Central memory CD4-positive, alpha-beta T cell (primary cell): ENCODE measurements around the gene CLDN14.
"Not testable (repeated sequence)": the region's sequence is repeated elsewhere in the genome, so short reads cannot be mapped to it uniquely, and the experiment has no call there.

Experiments
- DNase-seq: peaks from one replicate; pipeline ENCODE4 v3.0.0; 2022

CLDN14 gene

DNA sequence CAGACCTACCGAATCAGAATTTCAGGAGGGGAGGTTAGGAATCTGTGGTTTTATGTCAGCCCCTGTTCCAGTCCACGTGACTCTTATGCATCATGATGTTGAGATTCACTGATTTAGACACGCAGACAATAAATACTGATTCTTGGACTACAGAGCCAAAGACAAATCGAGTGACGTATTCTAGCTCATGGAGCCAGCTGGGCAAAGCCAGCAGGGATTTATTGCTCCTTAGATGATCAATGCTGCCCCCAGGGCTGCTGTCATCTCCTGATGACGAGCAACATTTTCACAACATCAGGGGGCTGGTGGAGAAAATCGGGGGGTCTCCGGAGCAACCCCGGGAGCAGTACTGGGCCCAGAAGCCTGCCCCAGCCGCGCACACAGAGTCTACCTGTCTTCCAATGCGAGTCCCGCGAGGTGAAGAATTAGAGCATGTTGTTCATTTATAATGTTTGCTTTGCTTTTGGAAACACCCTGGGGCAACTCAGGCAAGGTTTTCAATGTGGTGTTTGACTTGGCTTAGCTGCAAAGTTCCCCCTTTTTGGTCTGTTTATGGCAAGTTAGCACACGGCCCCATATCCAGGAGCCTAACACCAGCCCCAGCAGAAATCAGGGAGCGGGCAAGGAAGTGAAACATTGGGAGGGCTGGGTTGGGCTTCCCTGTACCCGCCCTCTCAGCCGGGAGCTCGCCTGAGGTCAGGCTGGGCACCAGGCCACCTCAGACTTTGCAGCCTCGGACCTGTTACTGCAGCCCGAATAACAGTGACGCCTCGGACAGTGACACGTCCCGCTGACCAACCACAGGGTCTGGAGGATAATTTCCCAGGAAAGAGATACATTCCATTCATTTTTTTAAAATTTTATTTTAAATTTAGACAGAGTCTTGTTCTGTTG, 19.9 kb upstream of the CLDN14 start:
- no peak for DNase-seq

DNA sequence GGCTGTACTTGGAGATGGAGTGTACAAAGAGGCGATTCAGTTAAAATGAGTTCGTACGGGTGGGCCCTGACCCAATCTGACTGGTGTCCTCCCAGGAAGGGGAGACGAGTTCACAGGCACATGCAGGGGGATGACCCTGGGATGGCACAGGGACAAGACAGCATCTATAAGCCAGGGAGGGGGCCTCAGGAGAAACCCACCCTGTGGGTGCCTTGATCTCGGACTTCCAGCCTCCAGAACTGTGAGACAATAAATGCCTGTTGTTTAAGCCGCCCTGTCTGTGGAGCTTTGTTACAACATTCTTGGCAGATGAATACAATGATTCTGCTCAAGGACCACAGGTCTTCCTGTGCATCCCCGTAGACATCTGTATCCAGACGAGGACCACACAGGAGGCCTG, 14.6 kb upstream of the CLDN14 start:
- no peak for DNase-seq

DNA sequence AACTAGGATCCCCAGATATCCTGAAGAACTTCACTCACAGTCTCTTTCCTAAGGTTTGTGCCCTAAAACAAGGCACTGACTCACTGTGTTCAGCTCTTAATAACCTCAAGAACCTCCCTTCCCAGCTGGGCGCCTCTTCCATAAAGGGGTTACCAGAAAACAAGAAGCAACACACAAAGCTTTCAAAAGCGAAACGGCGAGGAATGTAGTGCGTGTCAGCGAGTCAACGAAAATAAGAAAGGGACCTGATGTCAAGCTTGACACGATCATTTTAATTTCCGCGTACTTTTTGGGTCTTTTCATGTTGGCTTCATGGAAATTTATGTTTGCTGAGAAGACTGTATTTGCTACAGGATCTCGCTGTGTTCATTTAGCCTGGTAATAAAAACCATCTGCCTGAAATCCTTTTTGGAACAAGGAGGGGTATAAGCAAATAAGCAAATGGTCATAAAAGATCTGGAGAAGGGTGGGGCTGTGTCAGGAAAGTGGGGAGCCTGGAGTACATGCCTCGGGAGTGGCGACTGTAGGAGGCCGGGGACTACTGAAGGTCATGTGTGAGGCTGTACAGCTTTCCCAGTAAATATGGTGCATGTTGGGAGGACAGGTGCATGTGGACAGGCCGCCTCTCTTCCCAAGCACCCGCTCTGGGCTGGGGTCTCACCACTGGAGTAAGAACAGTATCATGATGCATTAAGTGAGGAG, 11.4 kb upstream of the CLDN14 start:
- no peak for DNase-seq

DNA sequence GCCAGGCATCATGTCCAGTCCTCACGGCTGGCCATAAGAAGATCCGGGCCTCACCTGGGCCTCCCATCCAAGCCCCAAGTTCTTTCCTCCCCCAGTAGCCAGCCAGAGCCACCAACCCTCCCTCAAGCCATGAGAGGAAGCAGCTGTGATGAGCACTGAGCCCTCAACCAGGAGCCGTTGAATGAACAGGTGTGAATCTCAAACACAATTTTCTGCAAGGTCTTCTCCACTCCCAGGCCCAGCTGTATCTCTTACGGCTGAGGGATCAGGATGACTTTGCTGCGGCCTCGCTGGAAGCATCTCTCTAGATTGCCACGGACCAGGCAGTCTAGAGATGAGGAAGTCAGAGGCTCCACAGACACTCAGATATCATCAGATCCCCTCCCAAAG, 9.8 kb upstream of the CLDN14 start:
- DNase-seq: no peak

DNA sequence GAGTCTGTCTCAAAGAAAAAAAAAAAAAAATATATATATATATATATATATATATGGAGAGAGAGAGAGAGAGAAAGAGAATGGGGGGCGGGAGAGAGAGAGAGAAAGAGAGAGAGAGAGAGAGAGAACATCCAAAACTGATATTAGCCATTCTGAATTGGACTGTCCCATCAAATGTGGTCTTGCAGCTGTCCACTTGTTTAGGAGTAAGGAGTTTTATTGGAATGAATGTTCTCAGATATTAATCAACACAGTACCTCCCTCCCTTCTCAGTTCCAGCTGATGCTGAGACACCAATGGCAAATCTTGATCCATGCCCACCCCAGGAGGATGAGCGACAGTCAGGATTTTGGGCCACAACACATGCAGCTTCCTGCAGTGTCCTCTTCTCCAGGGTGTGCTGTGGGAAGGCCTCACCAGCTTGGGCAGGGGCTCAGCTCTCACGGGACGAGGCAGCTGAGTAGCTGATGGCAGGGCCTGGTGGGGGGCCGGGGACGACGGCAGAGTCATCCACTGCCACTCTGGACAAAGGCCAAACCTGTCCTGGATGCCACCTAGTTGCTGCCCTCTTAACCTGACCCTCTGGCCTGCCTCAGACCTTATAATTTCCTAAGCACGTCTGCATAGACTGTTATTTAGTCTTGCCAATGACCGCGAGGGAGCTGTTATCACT, 9.3 kb upstream of the CLDN14 start:
- no peak for DNase-seq

DNA sequence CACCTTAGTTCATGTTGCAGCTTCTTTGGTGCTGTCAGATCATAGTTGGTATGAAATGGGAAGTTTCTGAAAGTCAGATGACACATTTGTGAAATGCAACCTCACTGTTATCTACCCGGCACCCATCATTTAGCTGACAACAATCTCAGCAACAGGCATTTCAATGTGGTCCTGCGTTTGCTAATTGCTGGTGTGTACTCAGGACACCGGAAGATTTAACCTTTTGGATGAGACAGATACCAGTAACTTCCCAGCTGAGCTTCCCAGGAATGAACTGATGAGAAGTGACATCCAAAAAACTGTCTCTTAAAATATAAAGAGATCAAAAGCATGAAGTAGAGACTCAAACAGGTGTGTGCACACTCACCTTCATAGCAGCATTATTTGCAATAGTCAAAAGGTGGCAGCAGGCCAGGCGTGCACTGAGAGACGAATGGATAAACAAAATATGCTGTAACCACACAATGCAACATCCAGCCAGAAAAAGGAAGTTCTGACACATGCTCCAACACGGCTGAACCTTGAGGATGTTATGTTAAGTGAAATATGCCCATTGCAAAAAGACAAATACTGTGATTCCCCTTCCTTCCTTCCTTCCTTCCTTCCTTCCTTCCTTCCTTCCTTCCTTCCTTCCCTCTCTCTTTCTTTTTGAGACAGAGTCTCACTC, 7.9 kb upstream of the CLDN14 start:
- DNase-seq: no peak

DNA sequence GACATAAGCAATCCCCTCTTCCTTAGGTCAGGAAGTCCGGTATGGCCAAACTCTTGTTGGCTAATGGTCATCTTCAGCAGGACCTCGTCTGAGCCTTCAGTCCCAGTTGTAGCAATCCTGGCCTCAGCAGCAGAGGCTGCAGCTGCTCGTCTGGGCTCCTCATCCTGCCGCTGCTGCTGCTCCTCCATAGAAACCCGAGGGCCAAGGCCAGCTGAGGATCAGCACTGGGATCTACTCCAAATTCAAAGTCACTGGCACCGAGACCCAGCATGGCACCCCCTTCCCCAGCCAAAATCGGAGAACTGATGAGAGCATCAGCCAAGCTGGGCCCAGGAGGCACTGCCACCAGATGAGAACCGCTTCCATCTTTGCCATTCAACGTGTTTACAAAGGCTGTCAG, 6.3 kb upstream of the CLDN14 start:
- no peak for DNase-seq

DNA sequence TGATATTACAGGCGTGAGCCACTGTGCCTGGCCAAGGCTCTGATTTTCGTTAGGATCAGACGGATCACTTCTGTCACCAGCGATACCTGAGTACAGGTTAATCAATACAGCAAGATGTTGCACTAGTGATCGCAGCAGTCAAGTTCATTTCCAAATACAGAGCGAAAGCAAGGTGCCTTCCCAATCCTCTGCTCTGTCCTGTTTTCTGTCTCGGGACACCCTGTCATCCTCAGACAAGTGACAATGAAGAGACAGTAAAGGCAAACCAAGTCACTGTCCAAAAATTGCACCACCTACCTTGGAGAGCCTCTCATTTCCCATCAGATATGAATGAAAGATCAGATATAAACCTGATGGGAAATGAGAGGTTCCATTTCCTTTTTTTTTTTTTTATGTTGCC, 5.6 kb upstream of the CLDN14 start:
- DNase-seq: no peak

DNA sequence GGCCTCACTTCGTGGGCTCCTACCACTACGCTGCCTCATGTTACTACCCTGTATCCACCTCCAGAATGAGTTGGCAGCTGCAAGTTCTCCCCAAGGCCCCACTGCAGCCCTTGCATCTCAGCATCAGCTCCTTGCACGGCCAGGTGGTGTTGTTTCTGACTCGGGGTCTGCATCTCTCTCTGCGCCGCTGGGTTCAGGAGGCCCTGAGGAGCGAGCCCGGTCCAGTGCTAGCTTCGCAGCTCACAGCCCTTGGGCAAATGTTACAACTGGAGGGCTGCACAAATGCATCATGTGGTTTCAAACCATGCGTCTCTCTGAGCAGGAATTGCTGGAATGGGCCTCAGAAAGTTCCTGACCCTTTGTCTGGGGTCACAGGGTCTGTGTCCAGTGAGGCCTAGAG, 3.2 kb upstream of the CLDN14 start:
- DNase-seq: no peak

DNA sequence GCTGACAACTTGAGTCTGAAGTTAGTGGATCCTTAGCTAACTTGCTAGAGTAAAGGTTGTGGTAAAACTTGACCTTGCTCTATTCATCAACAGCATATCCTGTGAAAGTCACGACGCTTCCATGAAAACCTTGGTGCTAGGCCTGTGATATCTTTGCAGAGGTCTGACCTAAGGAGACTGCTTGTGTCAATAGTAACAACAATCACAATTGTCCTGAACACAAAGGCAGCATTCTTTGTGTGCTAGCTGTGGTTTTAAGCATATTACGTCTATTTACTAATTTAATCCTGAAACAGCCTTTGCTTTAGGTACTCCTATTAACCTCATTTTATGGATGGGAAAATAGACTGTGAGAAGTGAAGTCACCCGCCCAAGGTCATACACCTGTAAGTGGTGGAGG, 2.8 kb upstream of the CLDN14 start:
- DNase-seq: no peak

DNA sequence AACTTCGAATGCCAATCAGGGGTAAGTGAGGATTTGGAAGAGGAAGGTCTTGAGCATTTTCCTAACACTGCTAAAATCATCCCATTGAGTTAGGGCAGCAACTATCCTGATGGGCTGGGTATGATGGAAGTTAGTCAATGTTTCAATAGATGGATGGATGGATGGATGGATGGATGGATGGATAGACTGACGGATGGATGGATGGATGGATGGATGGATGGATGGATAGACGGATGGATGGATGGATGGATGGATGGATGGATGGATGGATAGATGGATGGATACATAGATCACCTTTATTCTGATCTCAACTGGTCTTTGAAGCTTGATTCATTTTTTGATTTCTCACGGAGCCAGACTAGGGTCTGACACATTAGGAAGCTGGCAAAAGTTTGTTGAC, 2.3 kb upstream of the CLDN14 start:
- DNase-seq: no peak

DNA sequence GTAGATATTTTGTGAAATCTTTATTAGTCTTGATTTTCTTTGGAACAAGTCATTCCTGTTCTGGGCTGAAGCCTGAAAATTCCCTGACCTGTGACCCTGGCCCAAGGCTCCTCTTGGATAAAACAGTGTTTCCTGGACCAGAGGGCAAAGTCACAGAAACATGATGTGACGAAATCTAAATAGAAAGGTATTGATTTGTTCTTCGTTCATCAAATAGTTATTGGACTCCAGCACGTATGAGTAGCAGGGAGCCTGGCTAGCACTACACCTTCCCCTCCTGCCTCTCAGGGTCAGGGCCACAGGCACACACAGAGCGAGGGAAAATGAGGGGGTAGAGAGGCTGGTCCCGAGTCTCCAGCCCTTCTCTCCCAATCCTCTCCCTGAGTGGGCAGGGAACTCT, 1.7 kb upstream of the CLDN14 start:
- DNase-seq: no peak

DNA sequence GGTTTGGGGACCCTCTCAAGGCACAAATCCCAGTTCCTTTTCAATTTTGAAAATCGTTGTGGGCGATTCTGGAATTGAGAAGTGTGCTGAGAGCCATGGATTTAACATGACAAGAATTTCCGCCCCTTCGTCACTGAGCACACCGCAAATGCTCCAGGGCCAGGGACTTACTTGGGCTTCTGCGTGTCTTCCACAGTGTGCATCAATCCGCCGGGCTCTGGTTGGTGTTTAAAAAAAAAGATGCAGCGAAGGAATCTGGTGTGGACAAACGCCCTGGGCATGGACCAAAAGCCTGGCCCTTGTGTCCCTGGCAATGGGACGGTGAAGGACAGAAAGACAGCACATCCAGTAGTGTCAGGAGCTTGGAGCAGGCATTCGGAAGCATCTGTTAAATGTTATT, 696 bp upstream of the CLDN14 start:
- DNase-seq: no peak

DNA sequence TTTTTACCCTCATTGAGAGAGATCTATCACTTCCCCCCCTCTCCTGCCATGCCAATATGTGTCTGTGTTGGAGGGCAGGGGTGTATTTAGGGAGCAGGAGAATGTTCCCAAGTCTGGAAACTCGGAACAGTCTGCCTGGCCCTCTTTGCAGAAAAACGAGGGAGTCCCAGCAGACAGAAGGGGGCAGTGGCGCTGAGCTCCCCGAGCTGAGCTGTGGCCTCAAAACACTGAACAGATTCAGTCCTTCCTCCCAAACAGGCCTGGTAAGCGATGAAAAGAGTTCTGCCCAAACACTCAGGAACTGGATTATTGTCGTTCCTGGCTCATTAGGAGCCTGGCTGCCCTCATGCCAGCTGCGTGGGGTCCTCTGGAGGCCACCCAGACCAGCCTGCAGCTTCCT, 981 bp downstream of the CLDN14 start:
- no peak for DNase-seq

DNA sequence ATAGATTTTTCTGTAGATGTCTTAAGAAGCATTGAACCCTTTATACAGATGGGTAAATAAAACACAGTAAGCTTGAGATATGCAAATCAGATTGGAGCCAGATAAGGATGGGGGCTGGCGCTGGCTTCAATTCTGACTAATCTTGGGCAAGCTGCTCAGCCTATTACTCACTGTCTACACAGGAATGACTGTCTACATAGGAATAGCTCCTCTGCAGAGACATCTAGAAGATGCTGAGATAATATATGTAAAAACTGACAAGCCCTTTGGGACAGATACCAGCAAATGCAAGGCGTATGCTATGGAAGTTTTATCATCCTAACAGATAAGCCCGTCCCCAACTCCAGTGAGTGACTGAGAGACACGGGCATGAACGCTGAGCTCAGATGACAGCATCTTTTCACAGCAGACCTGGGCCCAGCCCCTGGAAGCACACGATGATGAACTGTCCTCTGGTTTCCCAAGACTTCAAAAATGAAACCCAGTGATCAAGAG, 1.7 kb downstream of the CLDN14 start:
- DNase-seq: no peak

DNA sequence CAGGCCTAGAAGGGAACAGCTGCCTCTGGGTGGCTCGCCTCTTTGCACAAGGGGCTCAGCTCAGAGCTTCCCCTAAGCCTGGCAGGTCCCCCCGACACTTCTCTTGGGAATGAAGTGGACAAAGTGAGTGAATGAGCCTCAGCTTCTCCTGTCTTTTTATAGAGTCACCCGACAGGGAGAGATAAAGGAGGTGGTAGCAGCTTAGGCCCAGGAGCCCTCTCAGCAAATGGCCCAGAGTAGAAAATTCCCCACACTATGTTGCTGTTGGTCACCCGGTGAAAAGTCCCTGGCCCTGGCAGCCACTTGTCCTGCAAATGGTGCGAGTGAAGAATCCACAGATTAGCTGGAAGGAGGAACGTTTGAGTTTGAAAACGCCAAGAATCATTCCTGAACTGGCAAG, 2.4 kb downstream of the CLDN14 start:
- no peak for DNase-seq

DNA sequence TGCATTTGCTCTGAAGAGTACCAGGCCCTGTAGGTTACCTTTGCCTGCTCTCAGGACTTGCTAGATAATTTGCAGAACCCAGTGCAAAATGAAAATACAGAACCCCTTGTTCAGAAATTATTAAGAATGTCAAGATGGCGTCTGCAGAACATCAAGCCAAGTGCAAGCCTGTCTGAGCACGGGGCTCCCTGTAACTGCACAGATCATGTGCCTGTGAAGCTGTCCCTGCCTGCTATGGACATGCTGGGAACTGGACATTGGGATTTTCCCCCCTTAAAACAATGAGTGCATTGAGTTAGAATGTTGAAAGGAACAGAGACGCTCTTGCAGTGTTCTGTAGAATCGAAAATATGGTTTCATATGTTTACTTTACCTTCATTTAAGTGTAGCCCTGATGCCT, 2.9 kb downstream of the CLDN14 start:
- no peak for DNase-seq

DNA sequence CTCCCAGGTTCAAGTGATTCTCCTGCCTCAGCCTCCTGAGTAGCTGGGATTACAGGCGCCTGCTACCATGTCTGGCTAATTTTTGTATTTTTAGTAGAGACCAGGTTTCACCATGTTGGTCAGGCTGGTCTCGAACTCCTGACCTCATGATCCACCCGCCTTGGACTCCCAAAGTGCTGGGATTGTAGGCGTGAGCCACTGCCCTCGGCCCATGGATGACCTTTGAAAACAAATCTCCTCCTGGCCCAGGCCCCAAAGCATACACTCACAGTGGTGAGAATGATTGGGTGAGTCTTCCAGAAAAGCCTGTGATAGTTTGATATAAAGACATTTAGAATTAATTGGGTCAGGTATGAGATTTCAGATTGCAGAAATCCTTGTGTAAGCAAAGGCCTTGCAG, 3.4 kb downstream of the CLDN14 start:
- not testable (repeated sequence) for DNase-seq

DNA sequence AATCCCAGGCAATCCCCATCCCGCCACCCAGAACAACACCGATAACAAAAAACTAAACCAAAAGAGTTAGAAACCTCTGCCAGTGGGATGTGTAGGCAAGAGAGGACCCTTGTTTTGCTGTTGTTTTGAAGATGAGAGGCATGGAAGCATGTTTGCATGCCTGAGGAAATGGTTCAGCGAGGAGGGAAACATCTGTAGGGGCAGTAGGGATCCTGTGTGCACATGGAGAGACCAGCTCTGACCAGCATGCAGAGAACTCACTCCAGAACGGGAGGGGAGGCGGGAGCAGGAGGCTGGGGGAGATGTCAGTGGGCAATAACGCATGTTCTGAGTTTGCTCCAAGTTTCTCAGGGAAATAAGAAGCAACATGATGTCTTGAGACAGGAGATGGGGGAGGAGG, 5.3 kb downstream of the CLDN14 start:
- DNase-seq: no peak

DNA sequence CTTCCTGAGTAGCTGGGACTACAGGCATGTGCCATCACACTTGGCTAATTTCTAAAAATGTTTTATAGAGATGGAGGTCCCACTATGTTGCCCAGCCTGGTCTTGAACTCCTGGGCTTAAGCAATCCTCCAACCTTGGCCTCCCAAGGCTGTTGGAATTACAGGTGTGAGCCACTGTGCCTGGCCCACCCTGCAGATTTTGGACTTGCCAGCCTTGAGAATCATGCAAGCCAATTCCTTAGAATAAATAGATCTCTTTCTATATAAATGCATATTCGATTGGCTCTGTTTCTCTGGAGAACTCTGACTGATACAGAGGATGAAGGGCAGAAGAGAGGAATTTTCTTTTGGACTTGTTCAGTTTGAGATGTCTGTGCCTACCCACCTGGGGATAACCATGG, 6.7 kb downstream of the CLDN14 start:
- DNase-seq: no peak

DNA sequence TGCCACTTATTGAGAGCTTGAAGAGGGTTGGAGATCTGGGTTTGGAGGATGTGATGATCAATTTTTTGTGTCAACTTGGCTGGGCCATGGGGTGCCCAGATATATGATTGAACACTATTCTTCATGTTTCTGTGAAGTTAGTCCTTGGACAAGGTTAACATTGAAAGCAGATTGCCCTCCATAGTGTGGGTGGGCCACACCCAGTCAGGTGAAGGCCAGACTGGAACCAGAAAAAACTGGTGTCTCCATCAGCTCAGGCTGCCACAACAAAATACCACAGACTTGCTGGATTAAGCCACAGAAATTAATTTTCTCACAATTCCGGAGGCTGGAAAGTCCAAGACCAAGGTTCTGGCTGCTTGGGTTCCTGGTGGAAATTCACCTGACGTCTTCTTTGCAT, 7.5 kb downstream of the CLDN14 start:
- no peak for DNase-seq

DNA sequence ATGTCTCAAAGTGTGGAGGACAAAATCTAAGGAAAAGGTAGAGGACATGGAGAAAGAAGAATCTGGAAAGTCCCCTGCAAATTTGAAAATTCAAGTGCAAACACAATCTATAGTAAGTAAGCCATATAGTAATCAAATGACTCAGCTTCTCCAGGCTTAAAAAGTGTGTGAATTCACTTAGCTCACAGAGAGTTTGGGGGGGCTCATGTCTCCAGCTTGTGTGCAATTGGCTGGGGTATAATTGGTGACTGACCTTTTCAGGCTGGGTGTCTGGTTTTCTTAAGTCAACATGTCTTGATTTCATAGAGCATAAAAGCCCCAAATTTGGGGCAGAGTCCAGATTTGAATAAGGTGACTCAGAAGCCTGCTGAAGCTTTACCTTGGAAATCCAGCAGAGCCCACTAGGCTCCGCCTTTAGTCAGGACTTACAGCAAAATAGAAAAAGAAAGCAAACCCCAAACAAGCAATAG, 8.6 kb downstream of the CLDN14 start:
- DNase-seq: no peak

DNA sequence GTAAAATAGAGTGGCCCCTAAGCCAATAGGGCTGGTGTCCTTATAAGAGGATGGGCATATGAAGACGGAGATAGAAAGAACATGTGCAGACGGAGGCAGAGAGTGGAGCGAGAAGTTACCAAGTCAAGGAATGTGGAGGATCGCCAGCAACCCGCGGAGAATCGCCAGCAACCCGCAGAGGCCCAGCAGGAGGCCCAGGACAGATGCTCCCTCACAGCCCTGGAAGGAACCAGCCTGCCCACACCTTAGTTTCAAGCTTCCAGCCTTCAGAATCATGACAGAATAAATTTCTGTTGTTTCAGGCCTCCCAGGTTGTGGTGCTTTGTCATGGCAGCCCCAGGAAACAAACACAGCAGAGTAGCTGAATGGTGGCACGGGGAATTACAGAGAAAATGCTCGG, 9.6 kb downstream of the CLDN14 start:
- DNase-seq: no peak
